D721Med (cell line): Measurements from ENCODE around the gene ZNF750.
"Not testable (repeated sequence)": the region's sequence is repeated elsewhere in the genome, so short reads cannot be mapped to it uniquely, and the experiment has no call there.

Experiments used
- DNase-seq: peaks from one replicate; pipeline ENCODE4 v3.0.0; 2011; ENCODE audit warnings: low spot score; ENCODE audit not compliant: insufficient read length
- FAIRE-seq: peaks from 2 replicates; lab custom pipeline; 2011; peaks lifted over from hg19 to GRCh38; lab: Jason Lieb, UNC
- TF ChIP-seq, protein P1 (sequence below): IDR thresholded peaks from 2 replicates; pipeline ENCODE4 v1.5.1; 2012; ENCODE audit warnings: mild to moderate bottlenecking, control low read depth; ENCODE audit not compliant: insufficient read depth; ENCODE audit errors: missing control alignments

ZNF750 gene

DNA sequence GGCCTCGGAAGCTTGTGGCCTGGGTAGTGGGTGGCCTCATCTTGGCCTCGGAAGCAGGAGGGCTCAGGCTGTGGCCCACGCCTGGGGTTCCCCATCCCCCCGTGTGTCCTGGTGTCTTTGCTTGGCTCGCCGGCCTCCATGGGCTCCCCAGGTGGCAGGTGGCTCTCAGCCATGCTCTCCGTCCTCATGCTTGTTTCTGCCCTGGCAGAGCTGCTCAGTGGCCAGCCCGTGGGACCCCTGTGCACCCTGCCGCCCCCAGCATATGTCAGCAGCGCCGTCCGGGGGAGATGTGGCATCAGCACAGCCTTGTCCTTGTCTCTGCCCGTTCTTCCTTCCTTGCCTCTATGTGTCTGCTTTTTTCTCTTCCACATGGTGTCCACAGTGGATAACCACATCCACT is 49.4 kb downstream of the ZNF750 start:
- TF ChIP-seq, protein P1, sequence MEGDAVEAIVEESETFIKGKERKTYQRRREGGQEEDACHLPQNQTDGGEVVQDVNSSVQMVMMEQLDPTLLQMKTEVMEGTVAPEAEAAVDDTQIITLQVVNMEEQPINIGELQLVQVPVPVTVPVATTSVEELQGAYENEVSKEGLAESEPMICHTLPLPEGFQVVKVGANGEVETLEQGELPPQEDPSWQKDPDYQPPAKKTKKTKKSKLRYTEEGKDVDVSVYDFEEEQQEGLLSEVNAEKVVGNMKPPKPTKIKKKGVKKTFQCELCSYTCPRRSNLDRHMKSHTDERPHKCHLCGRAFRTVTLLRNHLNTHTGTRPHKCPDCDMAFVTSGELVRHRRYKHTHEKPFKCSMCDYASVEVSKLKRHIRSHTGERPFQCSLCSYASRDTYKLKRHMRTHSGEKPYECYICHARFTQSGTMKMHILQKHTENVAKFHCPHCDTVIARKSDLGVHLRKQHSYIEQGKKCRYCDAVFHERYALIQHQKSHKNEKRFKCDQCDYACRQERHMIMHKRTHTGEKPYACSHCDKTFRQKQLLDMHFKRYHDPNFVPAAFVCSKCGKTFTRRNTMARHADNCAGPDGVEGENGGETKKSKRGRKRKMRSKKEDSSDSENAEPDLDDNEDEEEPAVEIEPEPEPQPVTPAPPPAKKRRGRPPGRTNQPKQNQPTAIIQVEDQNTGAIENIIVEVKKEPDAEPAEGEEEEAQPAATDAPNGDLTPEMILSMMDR = no peak
- DNase-seq = no peak
- FAIRE-seq = no peak

DNA sequence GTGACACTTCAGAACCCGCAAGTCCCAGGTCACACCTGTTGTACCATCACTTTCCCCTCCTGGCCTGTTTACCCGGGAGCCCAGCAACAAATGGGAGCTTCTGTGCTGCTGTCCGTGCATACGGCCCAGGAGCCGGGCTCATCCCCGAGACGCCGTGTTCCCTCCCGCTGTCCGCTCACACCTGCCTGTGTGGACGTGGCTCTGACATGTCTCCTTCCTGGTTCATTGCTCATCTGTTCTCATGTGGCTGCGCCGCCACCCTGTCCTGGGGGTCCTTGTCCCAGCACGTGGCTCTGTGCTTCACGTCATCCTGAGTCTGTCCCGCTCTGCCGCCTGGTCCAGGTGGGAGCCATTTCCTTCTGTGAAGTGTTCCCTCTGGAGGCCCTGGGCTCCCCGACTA is 50.0 kb downstream of the ZNF750 start:
- no peak for FAIRE-seq
- no peak for DNase-seq
- TF ChIP-seq, protein P1 = no peak

DNA sequence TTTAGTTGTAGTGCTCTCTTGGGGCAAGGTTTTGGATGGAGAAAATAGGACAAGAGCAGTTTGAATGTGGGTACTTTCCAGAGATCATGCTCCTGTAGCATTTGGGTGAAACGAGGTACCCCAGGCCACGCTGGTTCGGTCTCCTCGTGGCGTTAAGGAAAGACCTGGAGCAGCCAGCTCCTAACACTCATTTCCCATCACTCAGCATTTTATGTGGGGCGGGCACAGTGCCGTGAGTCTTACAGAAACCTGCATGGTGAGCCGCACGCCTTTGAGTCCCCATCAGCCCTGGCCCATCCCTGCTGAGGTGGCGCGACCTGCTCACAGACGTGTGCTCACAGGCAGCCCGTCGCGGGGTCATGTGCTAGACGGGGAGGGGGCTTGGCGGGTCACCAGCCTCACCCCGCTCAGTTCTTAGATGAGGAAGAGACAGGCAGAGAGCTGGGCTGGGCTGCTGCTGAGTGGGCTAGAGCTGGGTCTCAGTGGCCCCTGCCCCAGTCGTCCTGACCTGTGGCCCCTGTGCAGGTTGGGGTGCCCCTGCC is 50.7 kb downstream of the ZNF750 start:
- TF ChIP-seq, protein P1 = no peak
- DNase-seq = no peak
- no peak for FAIRE-seq

DNA sequence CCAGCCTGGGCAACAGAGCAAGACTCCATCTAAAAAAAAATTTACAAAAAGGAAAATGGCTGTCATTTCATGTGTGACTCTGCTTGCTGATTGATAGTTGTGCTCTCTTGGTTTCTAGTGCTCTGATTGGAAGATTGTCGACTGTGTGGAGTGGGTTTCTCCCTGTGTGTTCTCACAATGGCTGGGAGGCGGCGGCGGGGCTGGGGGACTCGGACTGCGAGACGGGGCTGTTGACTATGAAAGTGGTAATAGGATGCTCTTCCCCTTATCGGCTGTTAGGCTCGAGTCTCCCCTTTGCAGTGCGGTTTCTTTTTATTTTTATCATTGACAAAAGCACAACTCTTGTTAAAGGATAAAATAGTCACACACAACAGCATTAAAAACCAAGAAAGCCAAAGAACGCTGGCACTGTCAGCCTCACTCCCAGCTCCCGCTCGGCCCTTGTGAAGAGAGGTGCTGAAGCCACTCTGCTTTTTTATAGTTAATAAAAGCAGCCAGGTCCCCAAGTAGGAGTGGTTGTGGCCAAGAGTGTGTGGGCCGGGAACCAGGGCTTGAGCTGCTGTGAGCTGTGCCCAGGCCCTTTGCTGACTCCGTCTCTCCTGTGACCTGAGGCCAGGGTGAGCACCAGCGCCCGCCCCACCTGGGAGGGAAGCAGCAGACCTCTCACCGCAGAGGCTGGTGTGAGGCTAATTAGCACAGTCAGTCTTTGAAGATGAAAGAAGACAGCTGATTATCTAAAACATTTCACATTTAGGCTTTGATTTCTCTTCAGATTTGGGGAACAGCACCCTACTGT is 51.4 kb downstream of the ZNF750 start:
- DNase-seq (no peak), FAIRE-seq (no peak)
- TF ChIP-seq, protein P1 = no peak

DNA sequence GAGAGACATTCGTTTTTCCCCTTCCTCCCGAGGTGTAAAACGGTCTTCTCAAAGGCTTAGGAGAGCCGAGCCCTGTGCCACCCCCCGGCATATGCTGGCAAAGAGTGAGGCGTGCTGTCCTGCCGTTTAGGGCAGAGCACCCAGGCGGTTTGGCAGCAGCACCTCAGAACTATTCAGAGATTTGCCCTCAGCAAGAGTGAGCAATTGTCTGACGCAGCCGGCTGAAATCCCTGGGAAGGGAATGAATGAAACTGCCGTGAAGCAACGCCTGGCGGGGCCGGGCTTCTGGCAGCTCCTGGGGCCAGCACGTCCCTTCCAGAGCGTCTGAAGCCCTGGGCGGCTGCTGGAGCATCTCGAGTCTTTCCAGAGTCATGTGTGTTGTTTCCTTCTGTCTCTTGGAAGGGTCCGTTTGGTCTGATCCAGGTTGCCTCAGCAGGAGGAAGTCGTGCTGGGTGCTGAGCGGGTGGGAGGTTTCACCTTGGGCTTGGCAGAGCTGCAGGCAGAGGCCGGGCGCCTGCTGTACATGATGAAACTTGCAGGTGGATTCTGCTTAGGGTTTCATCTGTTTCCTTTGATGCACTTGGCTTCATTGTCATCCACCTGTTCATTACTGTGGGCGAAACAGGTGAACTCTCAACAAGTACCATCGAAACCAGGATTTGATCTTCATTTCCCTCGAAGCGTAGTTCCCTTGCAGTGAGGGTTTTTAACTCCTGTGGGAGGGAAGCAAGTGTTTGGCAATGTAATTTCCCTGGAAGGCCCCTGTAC is 52.6 kb downstream of the ZNF750 start:
- no peak for DNase-seq
- no peak for FAIRE-seq
- TF ChIP-seq, protein P1 = no peak

DNA sequence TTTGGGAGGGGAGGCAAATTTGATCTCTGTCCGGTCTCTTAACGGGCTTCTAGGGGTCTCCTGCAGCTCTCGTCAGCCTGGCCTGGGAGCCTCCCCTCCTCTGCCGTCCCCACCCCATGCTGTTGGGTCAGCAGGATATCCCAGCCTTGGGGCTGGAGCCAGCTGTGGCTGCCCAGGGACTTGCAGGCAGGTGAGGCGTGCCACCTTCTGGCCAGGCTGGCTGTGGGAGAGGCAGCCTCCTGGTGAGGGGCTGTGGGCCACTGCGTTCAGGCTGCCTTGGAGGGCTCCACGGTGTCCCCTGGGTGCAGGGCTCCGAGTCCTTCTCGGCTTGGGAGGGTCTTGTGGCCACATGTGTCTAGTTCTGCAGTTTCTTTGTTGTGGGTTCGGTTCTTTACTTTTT is 53.4 kb downstream of the ZNF750 start:
- FAIRE-seq = no peak

DNA sequence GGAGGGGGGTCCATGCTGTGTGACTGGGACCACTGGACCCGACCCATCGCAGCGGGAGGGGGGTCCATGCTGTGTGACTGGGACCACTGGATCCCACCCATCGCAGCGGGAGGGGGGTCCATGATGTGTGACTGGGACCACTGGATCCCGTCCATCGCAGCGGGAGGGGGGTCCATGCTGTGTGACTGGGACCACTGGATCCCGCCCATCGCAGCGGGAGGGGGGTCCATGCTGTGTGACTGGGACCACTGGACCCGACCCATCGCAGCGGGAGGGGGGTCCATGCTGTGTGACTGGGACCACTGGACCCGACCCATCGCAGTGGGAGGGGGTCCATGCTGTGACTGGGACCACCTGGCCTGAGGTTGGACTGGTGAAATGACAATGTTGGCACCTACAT is 54.2 kb downstream of the ZNF750 start:
- DNase-seq, FAIRE-seq: not testable (repeated sequence)

More for the DNA sequence above, 53.4 kb downstream of the ZNF750 start:
- DNase-seq = no peak
- TF ChIP-seq, protein P1 = no peak
